Measurements from ENCODE around the gene SHISAL2B. TPM values are rescaled to one million over a fixed set of nuclear protein-coding genes. Genes with fewer than 3 reads are reported as not detected.

Gene SHISAL2B
- total RNA-seq, 1 experiment from 2014 or later, result not detected

DNA sequence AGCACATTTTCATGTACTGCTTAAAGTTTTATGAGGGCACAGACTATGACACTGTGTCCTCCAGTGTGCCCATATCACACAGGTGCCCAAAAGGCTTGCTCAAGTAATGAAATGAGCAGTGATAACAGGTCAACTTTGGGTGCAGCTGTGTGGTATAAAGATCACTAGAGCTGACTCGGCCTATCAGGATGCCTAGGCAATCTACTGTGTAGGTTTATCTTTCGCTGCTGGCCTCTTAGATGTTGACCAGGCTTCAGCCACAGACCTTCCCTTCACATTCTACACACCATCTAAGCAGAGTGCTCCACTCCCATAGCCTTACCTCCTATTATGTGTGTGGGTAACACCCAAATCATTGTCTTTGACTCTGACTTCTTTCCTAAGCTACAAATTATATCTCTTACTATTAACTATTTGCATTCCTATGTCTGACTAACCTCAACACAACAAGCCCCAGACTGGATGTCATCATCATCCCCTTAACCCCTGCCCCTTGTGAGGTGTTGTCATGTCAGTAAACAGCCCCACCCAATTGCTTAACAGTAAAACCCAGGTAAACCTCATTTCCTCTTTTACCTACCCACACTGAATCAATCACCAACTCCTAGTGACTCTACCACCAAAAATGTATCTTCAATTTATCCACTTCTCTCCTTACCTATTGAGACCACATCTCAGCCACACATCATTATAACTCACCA is 75.7 kb downstream of the SHISAL2B start:
- ChIA-PET CTCF (no interaction called here), POLR2A (ENCODE audit: unreplicated experiment) (interaction anchor here (0.6 kb wide), 1 partner anchor 12 kb away, joined by 3 read pairs; no protein-coding TSS in a partner anchor)

DNA sequence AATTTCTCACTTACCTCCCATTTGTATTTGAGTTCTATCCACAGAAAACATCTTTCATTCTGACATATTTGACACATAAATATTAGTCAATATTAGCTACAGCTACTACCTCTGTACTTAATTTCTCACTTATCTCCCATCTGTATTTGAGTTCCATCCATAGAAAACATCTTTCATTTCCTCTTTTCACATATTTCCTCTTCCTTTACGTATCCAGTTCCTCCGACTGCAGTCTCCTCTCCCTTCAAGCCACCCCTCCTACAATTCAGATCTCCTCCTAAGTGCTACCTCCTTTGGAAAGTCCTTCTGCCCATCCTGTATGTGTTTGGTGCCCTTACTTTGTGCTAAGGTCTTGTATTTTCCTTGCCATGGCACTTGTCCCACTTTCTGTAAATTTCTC is 76.6 kb downstream of the SHISAL2B start:
- H4K20me1 ChIP-seq (ENCODE audit: insufficient read depth), result no peaks in the 10 kb centered on the region
- ChIA-PET CTCF (no interaction called here), POLR2A (ENCODE audit: unreplicated experiment) (no interaction called here)
- H3K4me3 ChIP-seq, result peak overlapping the region; percentile 86; the same call in 1 of the 2 replicates
- peaks cover 68% of the 10 kb centered on the region for H3K79me2 ChIP-seq (ENCODE audit: low read depth)
- H3K4me1 ChIP-seq (replicated peaks; ENCODE audit: insufficient read depth), result peaks cover 38% of the 10 kb centered on the region
- BruUV-seq (replicated peaks), result no TSS peak
- no peaks in the 10 kb centered on the region for H3K27me3 ChIP-seq (ENCODE audit: insufficient read depth, low read depth)
- intact Hi-C loops (cut with micrococcal nuclease; ENCODE audit: unreplicated experiment), result no loop called here
- 0 out of 2 replicates have a peak, but pooled peaks cover 4% of the 10 kb centered on the region for H3K36me3 ChIP-seq (ENCODE audit: low read depth)
- H3F3A ChIP-seq (ENCODE audit: insufficient read depth, low read depth), result peaks cover 22% of the 10 kb centered on the region
- no peaks in the 10 kb centered on the region for H3K9me3 ChIP-seq (ENCODE audit: insufficient read depth, low read depth)
- TF ChIP-seq CTCF (conservative IDR thresholded peaks at IDR 0.05), result no peak
- TF ChIP-seq EZH2 (IDR thresholded peaks at IDR 0.05; ENCODE audit: low read depth), result no peak
- H3K27ac ChIP-seq, result peak overlapping the region; percentile 76
- H3K9me2 ChIP-seq (ENCODE audit: insufficient read depth), result no peaks in the 10 kb centered on the region
- H2AFZ ChIP-seq, result no peak overlapping the region
- no peak for DNase-seq
- peak overlapping the region; percentile 96 for H3K4me2 ChIP-seq

More for the DNA sequence above, 75.7 kb downstream of the SHISAL2B start:
- peaks cover 59% of the 10 kb centered on the region for H3K79me2 ChIP-seq (ENCODE audit: low read depth)
- no peaks in the 10 kb centered on the region for H3K9me2 ChIP-seq (ENCODE audit: insufficient read depth)
- H4K20me1 ChIP-seq (ENCODE audit: insufficient read depth), result no peaks in the 10 kb centered on the region
- peak overlapping the region; percentile 76 for H3K27ac ChIP-seq
- no peaks in the 10 kb centered on the region for H3K9me3 ChIP-seq (ENCODE audit: insufficient read depth, low read depth)
- no peak for TF ChIP-seq CTCF (conservative IDR thresholded peaks at IDR 0.05)
- TF ChIP-seq EZH2 (IDR thresholded peaks at IDR 0.05; ENCODE audit: low read depth), result no peak
- H2AFZ ChIP-seq, result no peak overlapping the region
- peaks cover 22% of the 10 kb centered on the region for H3F3A ChIP-seq (ENCODE audit: insufficient read depth, low read depth)
- peaks cover 38% of the 10 kb centered on the region for H3K4me1 ChIP-seq (replicated peaks; ENCODE audit: insufficient read depth)
- peak in 1 of 2 experiments; percentile 83 for DNase-seq
- no peaks in the 10 kb centered on the region for H3K27me3 ChIP-seq (ENCODE audit: insufficient read depth, low read depth)
- peak overlapping the region; percentile 96 for H3K4me2 ChIP-seq
- intact Hi-C loops (cut with micrococcal nuclease; ENCODE audit: unreplicated experiment), result no loop called here
- H3K36me3 ChIP-seq (ENCODE audit: low read depth), result 0 out of 2 replicates have a peak, but pooled peaks cover 4% of the 10 kb centered on the region
- BruUV-seq (replicated peaks), result no TSS peak
- 0 out of 2 replicates have a peak overlapping the region, but pooled peaks have one; percentile 86 for H3K4me3 ChIP-seq

Other genes starting within 250 kb of the SHISAL2B start
- not detected in 2 replicates for gene RGS7BP, start 184.5 kb upstream of the SHISAL2B start, total RNA-seq (2021)
- gene SREK1IP1, start 78.2 kb downstream of the SHISAL2B start, total RNA-seq (2021), result 10.9 and 12.8 TPM in 2 replicates
- 17.1 and 24.1 TPM in 2 replicates for gene CWC27, start 78.4 kb downstream of the SHISAL2B start, total RNA-seq (2021)

All from PC-9 (cell line).